Neural cell (in vitro differentiated cells): Measurements from ENCODE around the gene ALDH1L1. TPM values are rescaled to one million over a fixed set of nuclear protein-coding genes. Genes with fewer than 3 reads are reported as not detected.
A peak's percentile ranks its signal among the peaks of the same experiment; 100 is the strongest.

Experiments used
- H2AFZ ChIP-seq: fragments of 200-600, 300-800 bp; sonication (generic), shearing (Covaris generic); 2 replicates; pipeline ENCODE4 v1.6.0; 2014; ENCODE audit warnings: low read depth, mild to moderate bottlenecking, antibody characterized with exemption, low read length, moderate library complexity
- H3F3A ChIP-seq: fragments of 200-600 bp; shearing (Covaris generic); 2 replicates; pipeline ENCODE4 v1.6.1; 2016; ENCODE audit warnings: mild to moderate bottlenecking, moderate library complexity, mixed read lengths, antibody characterized with exemption, low read length; ENCODE audit not compliant: insufficient read depth, poor library complexity, severe bottlenecking
- H3K27ac ChIP-seq: fragments of 200-600, 300-800 bp; sonication (generic), shearing (Covaris generic); 2 replicates; pipeline ENCODE4 v1.5.1; 2014; ENCODE audit warnings: mild to moderate bottlenecking, low read length, moderate library complexity
- H3K27me3 ChIP-seq: fragments of 300-800, 200-600 bp; sonication (generic), shearing (Covaris generic); 2 replicates; pipeline ENCODE4 v1.6.0; 2014; ENCODE audit warnings: mild to moderate bottlenecking, low read depth, low read length, moderate library complexity; ENCODE audit not compliant: insufficient read depth
- H3K36me3 ChIP-seq: fragments of 300-800, 200-600 bp; sonication (generic), shearing (Covaris generic); 2 replicates; pipeline ENCODE4 v1.5.1; 2014; ENCODE audit warnings: mild to moderate bottlenecking, antibody characterized with exemption, low read length, moderate library complexity; ENCODE audit not compliant: insufficient read depth
- H3K4me2 ChIP-seq: fragments of 300-800, 200-600 bp; sonication (generic), shearing (Covaris generic); 2 replicates; pipeline ENCODE4 v1.6.0; 2014; ENCODE audit warnings: mild to moderate bottlenecking, low read length
- H3K4me3 ChIP-seq: fragments of 300-800, 200-600 bp; sonication (generic), shearing (Covaris generic); 2 replicates; pipeline ENCODE4 v1.5.1; 2014; ENCODE audit warnings: mild to moderate bottlenecking, low read length, moderate library complexity
- H3K79me2 ChIP-seq: fragments of 200-600 bp; shearing (Covaris generic); replicated peaks from 2 replicates; pipeline ENCODE4 v1.6.0; 2014; ENCODE audit warnings: mild to moderate bottlenecking, low read length, moderate library complexity; ENCODE audit not compliant: insufficient read depth
- H3K9ac ChIP-seq: fragments of 300-800, 200-600 bp; sonication (generic), shearing (Covaris generic); 2 replicates; pipeline ENCODE4 v1.6.1; 2016; ENCODE audit warnings: mild to moderate bottlenecking, low read length, mixed read lengths
- H3K9me2 ChIP-seq: fragments of 200-600 bp; shearing (Covaris generic); 2 replicates; pipeline ENCODE4 v1.6.1; 2016; ENCODE audit warnings: mild to moderate bottlenecking, low read length, mixed read lengths; ENCODE audit not compliant: insufficient read depth
- H3K9me3 ChIP-seq: fragments of 200-600, 300-800 bp; sonication (generic), shearing (Covaris generic); 2 replicates; pipeline ENCODE4 v1.6.1; 2016; ENCODE audit warnings: mild to moderate bottlenecking, mixed run types, low read length, moderate library complexity, mixed read lengths
- H4K20me1 ChIP-seq: fragments of 200-600 bp; shearing (Covaris generic); 2 replicates; pipeline ENCODE4 v1.6.1; 2016; ENCODE audit warnings: mild to moderate bottlenecking, mixed run types; ENCODE audit not compliant: insufficient read depth
- CTCF ChIP-seq: fragments of 450-650 bp; IDR thresholded peaks from 2 replicates; pipeline ENCODE4 v1.5.1; 2014; ENCODE audit warnings: antibody characterized with exemption, mild to moderate bottlenecking, moderate library complexity; ENCODE audit not compliant: poor library complexity, severe bottlenecking
- EP300 ChIP-seq: fragments of 450-650 bp; conservative IDR thresholded peaks from 2 replicates; pipeline ENCODE4 v1.6.1; 2014; ENCODE audit warnings: antibody characterized with exemption, mild to moderate bottlenecking, moderate library complexity; ENCODE audit not compliant: poor library complexity, severe bottlenecking
- EZH2 ChIP-seq: fragments of 200-600, 300-800 bp; shearing (Covaris generic), sonication (generic); IDR thresholded peaks from 2 replicates; pipeline ENCODE4 v1.6.1; 2014; ENCODE audit warnings: antibody characterized with exemption, low read length, borderline replicate concordance, mild to moderate bottlenecking; ENCODE audit not compliant: insufficient read depth, poor library complexity, severe bottlenecking
- MXI1 ChIP-seq: fragments of 450-650 bp; conservative IDR thresholded peaks from 2 replicates; pipeline ENCODE4 v1.6.1; 2014; ENCODE audit warnings: antibody characterized with exemption, mild to moderate bottlenecking; ENCODE audit not compliant: poor library complexity, severe bottlenecking
- POLR2AphosphoS5 ChIP-seq: IDR thresholded peaks from 2 replicates; pipeline ENCODE4 v1.6.1; 2012
- RAD21 ChIP-seq: fragments of 450-650 bp; conservative IDR thresholded peaks from 2 replicates; pipeline ENCODE4 v1.6.1; 2014; ENCODE audit warnings: antibody characterized with exemption, mild to moderate bottlenecking, moderate library complexity
- REST ChIP-seq: IDR thresholded peaks from 2 replicates; pipeline ENCODE4 v1.6.1; 2012; ENCODE audit warnings: borderline replicate concordance
- SMC3 ChIP-seq: fragments of 450-650 bp; conservative IDR thresholded peaks from 2 replicates; pipeline ENCODE4 v1.6.1; 2014; ENCODE audit warnings: antibody characterized with exemption, mild to moderate bottlenecking, moderate library complexity; ENCODE audit not compliant: poor library complexity
- TAF1 ChIP-seq: IDR thresholded peaks from 2 replicates; pipeline ENCODE4 v1.6.1; 2012; ENCODE audit warnings: low read depth
- polyA plus RNA-seq: library from polyadenylated mRNA; depleted of rRNA; stranded (reverse); fragments of >200 nt; gene quantifications from 2 replicates; pipeline ENCODE4 v1.2.3, GENCODE V29; 2014

ALDH1L1 gene
- polyA plus RNA-seq, 1 donor from 2014 or later: not detected

- Histone ChIP-seq H3K9me2 (no peaks in the 10 kb centered on the region), H2AFZ (no peak overlapping the region), H3K9me3 (no peaks in the 10 kb centered on the region), H3K27me3 (peaks cover 8% of the 10 kb centered on the region), H3K4me2 (no peak overlapping the region), H3K27ac (no peak overlapping the region), H3K79me2 (no peaks in the 10 kb centered on the region), H4K20me1 (no peaks in the 10 kb centered on the region), H3K36me3 (no peaks in the 10 kb centered on the region), H3F3A (no peaks in the 10 kb centered on the region), H3K9ac (no peak overlapping the region), H3K4me3 (no peak overlapping the region)
- no peak for TF ChIP-seq TAF1
- no peak for TF ChIP-seq POLR2AphosphoS5
- no peak for TF ChIP-seq SMC3
- TF ChIP-seq EP300: no peak
- no peak for TF ChIP-seq REST
- no peak for TF ChIP-seq RAD21
- TF ChIP-seq EZH2: no peak
Measured at GRCh38 chr3:126216416-126216815, 36.0 kb upstream of the ALDH1L1 start.

- H3K79me2 ChIP-seq: no peaks in the 10 kb centered on the region
- H3K9me2 ChIP-seq: no peaks in the 10 kb centered on the region
- peaks cover 8% of the 10 kb centered on the region for H3K27me3 ChIP-seq
- no peak overlapping the region for H3K4me2 ChIP-seq
- H3K4me3 ChIP-seq: peak overlapping the region; percentile 60
- no peaks in the 10 kb centered on the region for H3F3A ChIP-seq
- H3K27ac ChIP-seq: no peak overlapping the region
- TF ChIP-seq SMC3 (no peak), REST (no peak), RAD21 (no peak), POLR2AphosphoS5 (no peak), TAF1 (no peak), CTCF (no peak), EZH2 (no peak), EP300 (no peak), MXI1 (no peak)
- H3K9ac ChIP-seq: peak overlapping the region; percentile 27
- no peaks in the 10 kb centered on the region for H4K20me1 ChIP-seq
- H2AFZ ChIP-seq: no peak overlapping the region
- no peaks in the 10 kb centered on the region for H3K36me3 ChIP-seq
- no peaks in the 10 kb centered on the region for H3K9me3 ChIP-seq
Measured at GRCh38 chr3:126213379-126214028, 33.1 kb upstream of the ALDH1L1 start.
